ENCODE results near the gene MYO10.
"Not testable (repeated sequence)": the region's sequence is repeated elsewhere in the genome, so short reads cannot be mapped to it uniquely, and the experiment has no call there.

Gene MYO10

DNA sequence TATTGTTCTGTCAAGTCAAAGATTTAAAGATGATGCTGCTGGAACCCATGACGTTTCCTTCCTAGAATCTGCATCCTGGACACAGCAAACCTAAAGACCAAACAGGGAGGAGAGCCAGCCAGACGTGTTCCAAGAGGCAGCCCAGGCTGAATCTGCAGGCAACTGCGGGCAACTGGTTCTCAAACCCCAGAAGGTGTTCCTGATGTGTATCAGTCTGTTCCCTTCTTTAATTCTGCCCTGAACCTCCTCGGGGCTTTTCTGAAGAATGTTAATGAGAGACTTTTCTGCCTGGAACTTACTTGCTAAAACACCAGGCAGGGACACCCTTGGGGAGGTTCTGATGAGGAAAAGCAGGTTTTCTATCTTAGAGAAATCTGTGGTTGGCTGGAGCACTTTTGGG lies 186.5 kb downstream of the MYO10 start:
- no peaks in the 10 kb centered on the region for H3K36me3 Mint-ChIP-seq (ENCODE audit: low read depth)
- no peak overlapping the region for H3K27ac Mint-ChIP-seq
- no peaks in the 10 kb centered on the region for H3K9me3 Mint-ChIP-seq
- no peaks in the 10 kb centered on the region for H3K27me3 Mint-ChIP-seq (ENCODE audit: low read depth)
- no peaks in the 10 kb centered on the region for H3K4me1 Mint-ChIP-seq (ENCODE audit: low read depth)
- no peak overlapping the region for H3K4me3 Mint-ChIP-seq

DNA sequence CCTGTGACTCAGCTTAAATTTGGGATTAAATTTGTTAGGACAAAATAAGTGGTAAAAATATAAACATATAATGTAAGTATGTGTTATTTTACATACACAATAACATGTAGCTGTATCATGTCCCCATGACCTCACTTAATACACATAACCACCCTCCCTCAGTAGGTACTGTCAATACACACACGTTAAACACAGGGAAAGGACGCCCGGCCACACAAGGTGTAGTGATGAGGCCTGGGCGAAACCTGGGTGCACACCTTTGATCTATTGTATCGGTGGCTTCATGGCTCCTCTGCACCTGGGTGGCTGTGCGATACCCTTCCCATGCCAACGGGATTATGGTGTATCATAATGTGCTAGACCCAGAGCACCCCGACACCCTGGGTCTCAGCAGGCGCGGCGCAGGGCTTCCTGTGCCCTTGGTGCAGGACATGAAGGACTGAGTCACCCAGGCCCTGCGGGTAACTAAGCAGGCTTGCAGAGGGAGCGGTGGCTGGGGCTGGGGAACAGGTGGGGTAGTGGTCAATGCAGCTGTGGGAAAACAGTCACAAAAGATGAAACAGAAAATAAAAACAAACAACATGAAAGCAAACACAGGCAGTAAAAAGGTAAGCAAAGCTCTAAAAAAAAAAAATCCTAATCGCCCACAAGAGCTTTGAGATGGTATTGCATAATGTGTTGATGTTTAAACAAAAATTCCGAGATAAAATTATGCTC lies 191.8 kb downstream of the MYO10 start:
- no peaks in the 10 kb centered on the region for H3K4me1 Mint-ChIP-seq (ENCODE audit: low read depth)
- no peaks in the 10 kb centered on the region for H3K9me3 Mint-ChIP-seq
- peaks cover 9% of the 10 kb centered on the region for H3K27me3 Mint-ChIP-seq (ENCODE audit: low read depth)
- no peaks in the 10 kb centered on the region for H3K36me3 Mint-ChIP-seq (ENCODE audit: low read depth)
- no peak overlapping the region for H3K27ac Mint-ChIP-seq
- H3K4me3 Mint-ChIP-seq: no peak overlapping the region

DNA sequence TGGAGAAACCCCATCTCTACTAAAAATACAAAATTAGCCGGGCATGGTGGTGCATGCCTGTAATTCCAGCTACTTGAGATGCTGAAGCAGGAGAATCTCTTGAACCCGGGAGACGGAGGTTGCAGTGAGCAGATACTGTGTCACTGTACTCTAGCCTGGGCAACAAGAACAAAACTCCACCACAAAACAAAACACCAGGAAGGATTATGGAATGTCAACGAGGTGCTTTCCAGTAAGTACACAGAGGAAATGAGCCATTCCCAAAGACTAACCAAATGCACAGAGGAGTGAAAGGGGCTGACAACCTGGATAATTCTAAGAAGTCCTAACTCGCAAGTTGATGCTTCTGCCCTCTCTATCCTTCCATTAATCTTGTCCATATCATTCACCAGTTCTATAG lies 193.2 kb downstream of the MYO10 start:
- Mint-ChIP-seq H3K4me1 (ENCODE audit: low read depth) (no peaks in the 10 kb centered on the region), H3K36me3 (ENCODE audit: low read depth) (no peaks in the 10 kb centered on the region), H3K4me3 (no peak overlapping the region), H3K27me3 (ENCODE audit: low read depth) (peaks cover 14% of the 10 kb centered on the region), H3K9me3 (no peaks in the 10 kb centered on the region), H3K27ac (no peak overlapping the region)

DNA sequence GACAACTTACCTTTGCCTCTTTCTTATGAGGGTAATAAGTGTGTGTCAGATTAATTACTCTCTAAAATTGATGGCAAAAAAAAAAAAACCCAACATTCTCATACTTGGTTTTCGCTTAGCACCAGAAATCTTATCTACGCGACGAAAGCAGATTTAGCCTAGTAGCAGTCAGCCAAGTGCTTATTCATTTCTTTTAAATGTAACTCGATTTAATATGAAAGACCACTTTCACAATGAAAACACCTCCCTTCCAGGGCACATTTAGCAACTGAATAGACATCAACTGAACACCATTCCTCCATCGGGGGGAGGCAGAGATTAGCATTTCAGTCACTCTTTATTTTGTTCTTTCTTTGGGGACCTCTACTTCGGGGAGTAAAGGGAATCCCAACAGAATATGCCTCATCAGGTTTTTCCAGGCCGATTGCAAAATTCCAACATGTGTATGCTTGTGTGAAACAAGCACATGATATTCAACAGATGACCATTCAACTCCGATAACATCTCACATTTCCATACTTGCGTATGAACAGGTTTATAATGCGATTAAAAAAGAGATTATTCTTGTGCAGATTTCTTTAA lies 195.2 kb downstream of the MYO10 start:
- Mint-ChIP-seq H3K9me3 (no peaks in the 10 kb centered on the region), H3K4me3 (no peak overlapping the region), H3K4me1 (ENCODE audit: low read depth) (no peaks in the 10 kb centered on the region), H3K27me3 (ENCODE audit: low read depth) (peaks cover 20% of the 10 kb centered on the region), H3K36me3 (ENCODE audit: low read depth) (no peaks in the 10 kb centered on the region), H3K27ac (no peak overlapping the region)

DNA sequence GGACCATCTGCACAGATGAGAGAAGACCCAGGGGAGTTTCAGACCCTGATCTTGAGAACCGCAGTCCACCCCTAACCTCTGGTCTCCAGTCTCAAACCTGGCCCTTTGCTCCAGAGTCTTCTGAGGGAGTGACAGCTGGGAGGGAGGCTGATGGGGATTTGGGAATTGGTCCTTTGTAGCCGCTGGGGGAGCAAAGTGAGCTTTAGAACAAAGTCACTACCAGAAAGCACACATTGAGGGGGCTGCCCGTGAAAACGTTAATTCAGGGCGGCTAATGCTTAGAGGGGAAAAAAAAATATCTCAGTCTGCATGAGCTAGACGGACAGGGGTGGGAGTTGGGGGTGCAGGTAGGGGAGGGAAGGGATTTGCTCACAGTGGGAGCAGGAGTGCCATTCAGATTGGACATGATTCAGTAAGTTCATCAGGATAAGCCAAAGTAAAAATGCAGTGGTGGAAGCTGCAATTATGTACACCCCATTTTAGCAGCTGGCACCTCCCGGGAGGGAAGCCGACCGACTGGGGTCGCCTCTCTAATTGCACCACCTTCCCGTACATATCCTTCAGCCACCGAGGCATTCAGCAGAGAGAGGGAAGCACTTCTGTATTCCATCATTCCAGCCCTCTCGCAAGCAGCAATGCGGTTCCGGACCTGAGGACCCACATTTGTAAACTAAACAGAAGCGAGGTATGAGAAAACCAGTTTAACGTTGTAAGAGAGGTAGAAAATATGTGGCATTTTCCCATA lies 195.8 kb downstream of the MYO10 start:
- Mint-ChIP-seq H3K27ac (no peak overlapping the region), H3K9me3 (no peaks in the 10 kb centered on the region), H3K4me1 (ENCODE audit: low read depth) (no peaks in the 10 kb centered on the region), H3K36me3 (ENCODE audit: low read depth) (no peaks in the 10 kb centered on the region), H3K27me3 (ENCODE audit: low read depth) (peaks cover 20% of the 10 kb centered on the region), H3K4me3 (no peak overlapping the region)

DNA sequence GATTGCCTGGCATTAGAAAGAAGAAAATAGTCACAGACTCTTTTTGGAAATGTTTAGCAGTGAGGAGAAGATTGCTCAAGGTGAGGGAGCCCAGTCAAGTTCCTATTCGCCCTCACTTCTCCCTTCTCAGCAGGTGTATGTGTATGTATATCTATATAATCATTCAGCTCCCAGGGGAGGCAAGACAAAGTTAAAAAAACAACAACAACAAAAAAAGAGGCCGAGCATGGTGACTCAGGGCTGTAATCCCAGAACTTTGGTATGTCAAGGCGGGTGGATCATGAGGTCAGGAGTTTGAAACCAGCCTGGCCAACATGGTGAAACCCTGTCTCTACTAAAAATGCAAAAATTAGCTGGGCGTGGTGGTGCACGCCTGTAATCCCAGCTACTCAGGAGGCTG lies 197.7 kb downstream of the MYO10 start:
- H3K27ac Mint-ChIP-seq; H3K4me3 Mint-ChIP-seq; H3K4me1 Mint-ChIP-seq (ENCODE audit: low read depth); H3K9me3 Mint-ChIP-seq; H3K36me3 Mint-ChIP-seq (ENCODE audit: low read depth): not testable (repeated sequence)
- peaks cover 20% of the 10 kb centered on the region for H3K27me3 Mint-ChIP-seq (ENCODE audit: low read depth)

DNA sequence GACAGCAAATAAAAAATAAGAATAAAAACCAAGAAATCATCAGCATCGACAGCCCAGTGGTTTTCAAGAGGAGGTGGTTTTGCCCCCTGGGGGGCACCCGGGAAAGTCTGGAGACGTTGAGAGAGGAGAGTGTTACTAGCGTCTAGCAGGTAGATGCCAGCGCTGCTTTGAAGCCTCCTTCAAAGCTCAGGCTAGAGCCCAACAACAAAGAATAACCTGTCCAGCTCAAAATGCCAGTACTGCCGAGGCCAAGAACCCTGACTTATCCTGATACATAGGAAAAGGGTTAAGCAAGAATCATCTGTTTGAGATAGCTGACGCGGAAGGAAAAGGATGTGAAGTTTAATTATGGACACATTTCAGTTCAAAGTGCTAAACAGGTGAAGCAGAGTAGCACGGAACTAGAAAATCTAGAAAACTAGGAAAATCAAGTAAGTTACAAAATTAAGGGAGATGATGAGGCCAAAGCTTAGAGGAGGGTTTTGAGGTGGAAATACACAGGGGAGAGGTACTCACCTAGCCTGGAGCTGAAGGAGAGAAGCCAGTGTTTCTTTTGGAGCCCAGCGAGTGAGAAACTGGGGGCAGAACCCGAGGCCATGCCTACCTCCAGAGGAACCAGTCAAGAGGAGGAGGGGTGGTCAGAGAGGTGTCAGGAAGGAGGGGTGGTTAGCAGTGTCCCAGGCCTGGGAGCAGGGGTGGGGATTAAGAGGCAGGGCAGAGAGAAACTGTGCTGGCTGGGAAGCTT lies 198.3 kb downstream of the MYO10 start:
- H3K9me3 Mint-ChIP-seq: no peaks in the 10 kb centered on the region
- no peaks in the 10 kb centered on the region for H3K36me3 Mint-ChIP-seq (ENCODE audit: low read depth)
- no peak overlapping the region for H3K4me3 Mint-ChIP-seq
- H3K4me1 Mint-ChIP-seq (ENCODE audit: low read depth): no peaks in the 10 kb centered on the region
- H3K27me3 Mint-ChIP-seq (ENCODE audit: low read depth): peaks cover 20% of the 10 kb centered on the region
- no peak overlapping the region for H3K27ac Mint-ChIP-seq

DNA sequence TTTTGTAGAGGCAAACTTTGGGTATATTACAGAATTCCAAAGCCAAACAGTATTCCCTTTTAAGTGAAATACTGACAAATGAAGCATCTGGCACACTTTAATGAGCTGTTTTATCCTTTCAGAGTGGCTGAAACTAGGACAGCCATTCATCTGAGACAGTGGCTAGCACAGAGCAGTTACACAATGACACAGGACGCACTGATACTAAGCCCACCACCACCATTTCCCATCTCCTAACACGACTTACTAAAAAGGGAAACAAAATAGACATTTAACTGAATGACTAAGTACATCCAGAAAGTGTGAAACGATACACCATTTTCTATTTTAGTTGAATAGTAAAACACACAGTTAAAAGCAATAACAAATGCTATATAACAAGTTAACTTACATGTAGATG lies 198.9 kb downstream of the MYO10 start:
- peaks cover 20% of the 10 kb centered on the region for H3K27me3 Mint-ChIP-seq (ENCODE audit: low read depth)
- no peak overlapping the region for H3K27ac Mint-ChIP-seq
- no peak overlapping the region for H3K4me3 Mint-ChIP-seq
- H3K9me3 Mint-ChIP-seq: no peaks in the 10 kb centered on the region
- H3K4me1 Mint-ChIP-seq (ENCODE audit: low read depth): no peaks in the 10 kb centered on the region
- H3K36me3 Mint-ChIP-seq (ENCODE audit: low read depth): no peaks in the 10 kb centered on the region

DNA sequence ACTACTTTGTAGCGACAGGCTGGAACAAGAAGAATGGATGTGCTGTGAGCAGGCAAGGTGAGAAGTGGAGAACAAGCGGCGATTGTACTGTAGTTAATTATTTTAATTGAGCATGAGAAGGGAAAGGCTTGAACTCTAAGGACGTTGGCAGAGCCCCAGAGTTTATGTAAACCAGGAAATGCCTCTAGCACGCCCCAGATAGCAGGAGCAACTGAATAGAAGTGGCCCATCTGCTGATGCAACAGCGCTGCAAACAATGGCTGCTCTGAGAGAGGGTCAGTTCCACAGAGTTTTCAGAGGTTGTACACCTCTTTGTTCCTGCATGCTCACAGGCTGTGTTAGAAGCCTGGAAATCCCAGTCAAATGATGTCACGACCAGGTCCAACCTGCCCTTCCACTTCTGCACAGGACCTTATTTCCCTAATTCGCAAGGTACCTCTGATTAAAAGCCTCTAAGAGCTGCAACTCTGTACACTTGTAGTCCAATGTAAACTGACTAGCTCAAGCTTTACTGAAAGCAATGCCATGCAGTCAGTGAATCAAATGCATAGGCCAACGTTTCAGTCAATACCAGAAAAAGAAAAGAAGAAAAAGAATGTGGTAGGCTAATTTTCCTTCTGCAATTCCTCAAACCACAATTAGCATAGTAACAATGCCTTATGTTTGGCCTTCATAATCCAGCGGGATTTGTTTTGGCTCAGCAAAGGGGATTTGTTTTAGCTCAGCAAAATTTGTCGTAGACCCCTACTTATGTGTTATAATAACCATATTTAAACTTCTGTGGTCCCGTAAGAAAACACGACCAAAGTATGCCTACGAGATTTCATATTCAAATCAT lies 199.7 kb downstream of the MYO10 start:
- H3K27me3 Mint-ChIP-seq (ENCODE audit: low read depth): peaks cover 20% of the 10 kb centered on the region
- no peaks in the 10 kb centered on the region for H3K36me3 Mint-ChIP-seq (ENCODE audit: low read depth)
- H3K9me3 Mint-ChIP-seq: no peaks in the 10 kb centered on the region
- H3K4me3 Mint-ChIP-seq: no peak overlapping the region
- no peaks in the 10 kb centered on the region for H3K4me1 Mint-ChIP-seq (ENCODE audit: low read depth)
- H3K27ac Mint-ChIP-seq: no peak overlapping the region

DNA sequence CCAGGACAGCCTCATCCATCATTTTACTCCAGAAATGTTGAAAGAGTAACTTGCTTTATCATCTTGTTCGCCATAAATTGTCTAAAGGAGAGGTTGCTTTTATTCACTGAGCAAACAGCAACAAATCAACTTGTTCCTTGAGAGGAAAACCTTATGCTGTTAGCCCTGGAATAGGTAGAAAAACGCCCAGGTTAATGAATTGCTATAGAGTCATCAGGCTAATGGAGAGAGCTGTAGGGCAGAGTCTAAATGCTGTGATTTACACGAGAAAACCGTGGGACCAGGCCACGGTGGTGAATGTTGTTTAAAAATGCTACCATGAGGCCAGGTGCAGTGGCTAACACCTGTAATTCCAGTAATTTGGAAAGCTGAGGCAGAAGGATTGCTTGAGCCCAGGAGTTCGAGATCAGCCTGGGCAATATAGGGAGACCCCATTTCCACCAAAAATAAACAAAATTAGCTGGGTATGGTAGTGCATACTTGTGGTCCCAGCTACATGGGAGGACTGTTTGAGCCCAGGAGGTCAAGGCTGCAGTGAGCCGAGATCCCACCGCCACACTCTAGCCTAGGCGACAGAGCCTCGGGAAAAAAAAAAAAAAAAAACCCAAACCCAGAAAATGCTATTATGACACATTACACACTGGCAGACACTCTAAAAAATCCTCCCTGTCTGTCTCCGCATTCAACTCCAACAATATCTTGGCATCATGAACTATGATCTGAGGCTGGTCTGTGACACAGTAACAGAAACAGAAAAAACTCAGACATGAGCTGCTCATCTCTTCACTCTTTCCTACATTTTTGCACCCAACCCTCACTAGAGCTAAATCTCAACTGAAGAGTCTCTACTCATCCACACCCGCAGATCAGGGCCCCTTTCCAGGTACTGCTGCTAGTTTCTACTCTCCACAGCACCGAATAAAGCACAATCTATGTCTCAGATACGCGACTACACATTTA lies 200.7 kb downstream of the MYO10 start:
- no peaks in the 10 kb centered on the region for H3K9me3 Mint-ChIP-seq
- H3K4me3 Mint-ChIP-seq: no peak overlapping the region
- no peak overlapping the region for H3K27ac Mint-ChIP-seq
- H3K36me3 Mint-ChIP-seq (ENCODE audit: low read depth): no peaks in the 10 kb centered on the region
- peaks cover 20% of the 10 kb centered on the region for H3K27me3 Mint-ChIP-seq (ENCODE audit: low read depth)
- no peaks in the 10 kb centered on the region for H3K4me1 Mint-ChIP-seq (ENCODE audit: low read depth)

DNA sequence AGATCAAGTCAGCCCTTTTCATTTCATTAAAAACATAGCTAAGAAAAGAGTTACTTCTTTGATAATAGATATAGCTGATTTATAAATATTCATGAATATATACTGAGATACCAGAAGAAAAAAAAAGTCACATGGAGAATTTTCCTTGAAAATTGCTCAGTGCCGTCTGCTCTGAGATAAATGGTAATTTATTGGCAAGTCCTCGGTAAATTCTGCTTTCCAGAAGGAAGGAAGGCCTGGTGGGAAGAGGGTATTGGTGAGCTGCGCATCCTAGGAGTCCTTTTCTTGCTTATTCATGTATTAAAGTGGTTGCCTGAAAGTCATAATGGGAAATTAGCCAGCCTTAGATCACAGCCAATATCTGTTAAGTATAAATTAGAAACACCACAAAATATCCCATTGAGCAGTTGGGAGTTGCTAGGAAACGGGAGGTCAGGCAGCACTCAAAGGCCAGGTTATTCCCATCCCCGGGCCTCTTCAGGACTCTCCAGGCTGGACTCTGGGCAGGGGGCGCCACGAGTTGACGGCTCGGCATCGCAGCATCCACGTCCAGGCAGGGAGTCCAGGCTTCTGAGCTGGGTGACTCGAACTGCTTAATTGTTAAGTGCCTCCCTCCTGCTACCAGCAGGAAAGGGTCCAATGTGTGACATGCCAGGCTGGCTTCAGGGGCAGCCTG lies 202.6 kb downstream of the MYO10 start:
- Mint-ChIP-seq H3K27ac (no peak overlapping the region), H3K4me3 (no peak overlapping the region), H3K9me3 (no peaks in the 10 kb centered on the region), H3K36me3 (ENCODE audit: low read depth) (no peaks in the 10 kb centered on the region), H3K4me1 (ENCODE audit: low read depth) (no peaks in the 10 kb centered on the region), H3K27me3 (ENCODE audit: low read depth) (peaks cover 12% of the 10 kb centered on the region)

DNA sequence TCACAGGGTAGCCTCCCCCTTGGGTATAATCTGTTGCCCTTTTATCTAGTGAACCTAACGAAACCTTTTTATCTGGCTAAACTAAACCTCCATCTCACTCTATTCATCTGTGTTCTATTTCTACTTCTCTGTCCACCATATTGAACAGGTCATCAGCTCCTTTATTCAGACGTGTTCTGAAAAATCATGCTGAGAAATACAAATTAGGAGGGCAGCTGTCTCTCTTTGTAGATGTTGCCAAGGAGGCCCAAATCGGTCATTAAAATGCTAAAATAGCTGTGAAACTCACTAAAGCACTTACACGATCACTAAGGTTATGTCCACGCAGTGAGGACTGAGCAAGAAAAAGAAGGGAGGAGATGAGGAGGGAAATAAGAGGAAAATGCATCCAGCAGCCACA lies 203.7 kb downstream of the MYO10 start:
- no peaks in the 10 kb centered on the region for H3K36me3 Mint-ChIP-seq (ENCODE audit: low read depth)
- no peak overlapping the region for H3K27ac Mint-ChIP-seq
- peaks cover 2% of the 10 kb centered on the region for H3K4me1 Mint-ChIP-seq (ENCODE audit: low read depth)

More for the DNA sequence above, 203.7 kb downstream of the MYO10 start:
- peaks cover under 1% of the 10 kb centered on the region for H3K27me3 Mint-ChIP-seq (ENCODE audit: low read depth)
- no peak overlapping the region for H3K4me3 Mint-ChIP-seq
- no peaks in the 10 kb centered on the region for H3K9me3 Mint-ChIP-seq

All from T-helper 1 cell treated with Interleukin-12 subunit alpha and Interleukin-12 subunit beta and Interleukin-4 antibody, amounts not matched to agents 30 μg/mL and 1 μg/mL, for 36 hours (primary cell).